ENCODE results near the gene PLXNA2.

PLXNA2 gene

DNA sequence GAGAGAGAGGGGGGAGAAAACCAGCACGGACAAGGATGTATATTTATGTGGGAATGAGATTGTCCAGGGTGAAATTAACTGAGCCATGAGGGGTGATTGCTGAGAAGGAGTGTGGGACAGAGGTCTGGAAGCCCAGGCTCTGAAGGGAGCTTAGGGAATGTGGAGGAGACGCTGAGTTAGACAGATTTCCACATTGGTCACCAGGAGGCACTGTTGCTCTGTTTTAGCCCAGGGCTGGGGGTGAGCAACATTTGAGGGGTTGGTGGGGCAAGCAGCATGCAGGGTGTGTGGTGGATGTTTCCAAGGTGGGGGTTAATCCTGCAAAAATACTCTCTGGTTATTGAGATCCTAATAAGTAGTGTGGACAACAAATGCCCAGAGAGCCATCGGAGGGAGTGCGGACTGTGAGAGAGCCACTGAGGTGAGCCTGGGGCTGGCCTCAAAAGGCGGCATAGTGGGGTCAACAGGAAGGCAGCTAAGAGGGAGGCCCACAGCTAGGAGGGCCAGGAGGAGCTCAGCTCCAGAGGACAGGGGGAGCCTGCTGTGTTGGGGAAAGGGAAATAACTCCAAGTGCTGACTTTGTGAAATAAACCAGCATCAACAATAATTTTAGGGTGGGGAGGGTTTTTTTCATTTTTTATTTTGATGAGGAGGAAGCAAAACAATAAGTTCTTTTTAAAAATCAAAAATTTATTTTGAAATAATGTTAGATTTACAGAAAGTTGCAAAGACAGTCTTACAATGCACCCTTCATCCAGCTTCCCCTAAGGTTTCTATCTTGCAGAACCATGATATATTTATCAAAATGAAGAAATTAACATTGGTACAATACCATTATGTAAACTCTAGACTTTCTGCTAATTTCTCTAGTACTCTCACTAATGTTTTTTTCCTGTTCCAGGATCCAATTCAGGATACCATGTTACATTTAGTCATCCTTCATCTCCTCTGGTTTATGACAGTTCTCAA lies 250.4 kb downstream of the PLXNA2 start:
- DNase-seq: no peak

DNA sequence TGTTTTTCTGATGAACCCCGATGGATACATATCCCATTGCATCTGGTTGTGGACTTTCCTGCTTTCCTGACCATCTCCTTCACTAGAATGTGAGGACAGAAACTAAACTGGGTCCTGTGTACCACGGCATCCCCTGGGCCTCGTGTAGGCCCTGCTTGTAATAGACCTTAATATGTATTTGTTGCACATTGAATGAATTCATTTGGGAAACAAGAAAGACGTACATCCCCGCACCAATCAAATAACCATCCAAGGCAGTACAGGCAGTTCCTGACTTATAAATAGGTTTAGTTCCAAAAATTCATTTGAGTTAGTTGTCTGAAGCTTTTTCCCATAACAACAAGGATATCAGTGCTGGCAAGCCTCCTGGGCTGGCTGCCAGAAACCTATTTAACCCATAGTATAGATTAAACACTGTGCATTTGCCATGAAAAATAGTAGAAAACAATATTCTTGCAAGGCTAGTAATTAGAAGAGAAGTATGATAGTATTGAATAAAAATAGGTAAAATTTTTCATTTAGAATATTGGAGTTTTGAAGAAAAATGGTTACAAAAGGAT lies 251.4 kb downstream of the PLXNA2 start:
- DNase-seq: no peak

DNA sequence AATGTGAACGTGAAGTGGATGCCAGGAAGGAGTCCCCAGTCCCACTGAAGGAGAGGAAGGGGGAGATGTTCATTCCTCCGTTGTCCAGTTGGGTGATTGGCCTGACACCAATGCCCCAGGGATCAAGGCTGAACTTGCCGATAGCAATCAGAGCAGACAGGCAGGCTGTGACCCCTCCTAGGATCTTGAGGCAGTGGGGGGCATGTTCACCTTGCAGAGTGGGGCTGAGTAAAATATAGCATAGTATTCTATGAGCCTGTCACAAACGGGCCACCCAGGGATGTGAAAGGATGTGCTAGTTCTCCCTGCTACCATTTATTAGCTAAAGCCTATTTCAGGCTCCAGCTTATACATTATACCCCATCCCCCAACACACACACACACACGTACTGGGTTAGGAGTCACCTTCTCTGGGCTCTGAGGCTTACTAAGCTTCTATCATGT lies 252.6 kb downstream of the PLXNA2 start:
- DNase-seq: no peak

DNA sequence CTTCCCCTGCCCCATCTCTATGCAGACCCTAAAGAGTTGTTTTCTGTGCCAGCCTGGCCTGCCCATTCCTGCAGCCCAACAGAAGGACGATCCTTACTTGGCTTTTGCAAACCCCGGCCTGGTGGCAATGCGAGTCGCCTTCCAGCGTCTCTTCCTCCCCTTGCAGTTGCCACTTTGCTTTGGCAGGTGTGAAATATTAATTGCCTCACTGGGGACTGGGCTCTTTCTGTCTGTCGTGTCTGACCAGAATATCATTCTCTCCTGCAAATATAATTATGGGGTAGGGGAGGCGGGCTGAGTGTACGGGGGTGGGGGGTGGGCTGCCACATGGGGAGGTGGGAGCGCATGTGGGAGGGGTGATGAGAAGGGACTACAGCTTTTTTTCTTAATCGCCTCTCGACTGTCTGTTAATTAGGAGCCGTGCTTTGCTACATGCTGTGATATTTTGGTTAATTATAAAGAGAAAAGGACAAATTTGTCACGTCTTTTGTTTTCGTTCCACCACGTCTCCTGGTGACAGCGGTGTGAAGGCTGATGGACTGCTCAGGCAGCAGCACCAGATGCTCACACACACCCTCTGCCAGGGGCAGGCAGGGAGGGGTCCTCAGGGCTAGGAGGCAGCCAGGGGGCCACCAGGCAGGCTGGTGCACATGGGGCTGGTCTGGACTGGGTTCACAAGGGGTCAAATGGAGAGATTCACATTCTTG lies 253.2 kb downstream of the PLXNA2 start:
- no peak for DNase-seq

DNA sequence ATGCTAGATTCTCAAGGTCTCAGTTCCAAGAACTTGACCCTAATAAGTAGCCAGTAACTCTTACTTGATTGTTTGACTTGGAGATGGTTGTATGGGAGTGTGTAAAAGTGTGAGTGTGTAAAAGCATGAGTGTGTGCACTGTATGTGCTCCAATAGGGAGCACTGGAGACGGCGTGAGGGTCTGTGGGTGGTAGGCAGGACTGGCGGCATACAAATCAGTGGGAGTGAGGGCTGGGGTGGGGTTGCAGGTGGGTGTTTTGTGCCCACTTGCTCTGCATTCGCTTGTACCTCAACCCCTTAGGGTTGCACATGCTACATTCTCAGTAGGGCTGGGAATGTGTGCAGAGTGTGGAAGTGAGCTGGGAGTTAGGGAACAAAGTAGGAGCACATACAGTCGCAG lies 253.7 kb downstream of the PLXNA2 start:
- no peak for DNase-seq

DNA sequence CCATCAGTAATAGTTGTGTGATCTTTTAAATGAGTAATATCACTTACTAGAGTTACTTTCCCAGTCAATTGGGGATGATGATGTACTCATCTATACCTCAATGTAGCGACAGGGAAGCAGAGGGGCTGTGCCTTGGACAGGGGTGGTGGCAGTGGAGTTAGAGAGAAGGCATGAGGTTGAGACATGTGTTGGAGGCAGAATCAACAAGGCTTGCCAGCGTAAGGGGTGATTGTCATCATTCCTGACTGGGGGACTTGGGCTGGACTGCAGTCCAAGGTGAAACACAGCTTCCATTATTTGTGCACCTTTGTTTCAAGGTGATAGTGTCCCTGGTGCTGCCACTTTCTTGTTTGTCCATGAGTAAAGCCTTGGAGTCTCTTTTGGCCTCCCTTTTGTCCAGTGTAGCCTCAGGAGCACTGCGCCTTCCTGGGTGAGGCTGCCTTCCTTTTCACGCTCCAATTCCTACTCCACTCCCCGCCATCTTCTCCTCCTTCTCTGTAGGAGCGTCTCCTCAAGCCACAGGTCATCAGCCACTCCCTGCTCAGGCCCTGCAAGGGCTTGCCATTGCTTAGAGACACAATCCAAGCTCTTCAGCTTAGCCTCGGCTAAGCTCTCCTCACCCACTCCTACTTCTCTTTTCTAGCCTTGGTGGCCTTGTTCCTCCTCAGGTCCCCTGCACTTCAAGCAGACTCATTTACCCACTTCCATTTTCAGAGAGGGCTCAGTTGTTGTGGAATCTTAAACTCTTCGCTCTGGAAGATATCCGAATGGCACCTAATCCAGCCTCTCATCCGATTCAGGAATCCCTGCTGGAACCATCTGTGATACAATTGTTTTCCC lies 255.6 kb downstream of the PLXNA2 start:
- DNase-seq: no peak

DNA sequence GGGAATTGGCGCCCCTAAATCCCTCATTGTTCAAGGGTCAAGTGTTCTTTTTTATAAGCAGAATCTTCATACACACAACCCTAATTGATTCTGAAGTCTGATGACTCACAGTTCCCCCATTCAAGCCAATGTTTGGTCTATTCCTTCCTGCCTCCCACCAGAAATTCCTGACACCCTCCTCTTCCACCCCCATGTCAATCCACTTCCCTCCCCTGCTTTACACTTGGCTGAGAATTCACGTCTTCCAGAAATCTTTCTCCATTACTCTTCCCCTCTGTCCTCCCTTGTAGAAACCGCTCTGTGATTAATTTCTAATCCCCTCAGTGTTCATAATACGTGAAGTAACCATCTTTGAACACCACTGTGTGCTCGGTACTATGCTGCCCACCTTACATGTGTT lies 257.0 kb downstream of the PLXNA2 start:
- DNase-seq: no peak

DNA sequence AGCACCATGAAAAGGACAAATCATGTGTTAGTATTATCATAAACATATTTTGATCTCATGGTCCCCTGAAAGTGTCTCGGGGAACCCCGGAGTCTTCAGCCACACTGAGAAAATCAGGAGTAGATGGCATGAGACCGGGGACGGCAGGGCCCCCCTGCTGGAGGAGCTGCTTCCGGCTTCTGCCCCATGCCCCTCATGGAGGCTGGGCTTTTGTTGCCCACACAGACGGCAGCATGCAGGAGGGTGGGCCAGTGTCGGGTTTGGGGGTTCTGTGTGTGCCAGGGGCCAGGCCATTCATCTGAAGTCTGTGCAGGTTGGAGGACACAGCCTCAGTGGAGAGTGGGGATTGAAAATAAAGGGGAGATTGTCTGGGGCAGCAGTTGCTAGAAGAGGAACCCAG lies 258.2 kb downstream of the PLXNA2 start:
- DNase-seq: no peak

DNA sequence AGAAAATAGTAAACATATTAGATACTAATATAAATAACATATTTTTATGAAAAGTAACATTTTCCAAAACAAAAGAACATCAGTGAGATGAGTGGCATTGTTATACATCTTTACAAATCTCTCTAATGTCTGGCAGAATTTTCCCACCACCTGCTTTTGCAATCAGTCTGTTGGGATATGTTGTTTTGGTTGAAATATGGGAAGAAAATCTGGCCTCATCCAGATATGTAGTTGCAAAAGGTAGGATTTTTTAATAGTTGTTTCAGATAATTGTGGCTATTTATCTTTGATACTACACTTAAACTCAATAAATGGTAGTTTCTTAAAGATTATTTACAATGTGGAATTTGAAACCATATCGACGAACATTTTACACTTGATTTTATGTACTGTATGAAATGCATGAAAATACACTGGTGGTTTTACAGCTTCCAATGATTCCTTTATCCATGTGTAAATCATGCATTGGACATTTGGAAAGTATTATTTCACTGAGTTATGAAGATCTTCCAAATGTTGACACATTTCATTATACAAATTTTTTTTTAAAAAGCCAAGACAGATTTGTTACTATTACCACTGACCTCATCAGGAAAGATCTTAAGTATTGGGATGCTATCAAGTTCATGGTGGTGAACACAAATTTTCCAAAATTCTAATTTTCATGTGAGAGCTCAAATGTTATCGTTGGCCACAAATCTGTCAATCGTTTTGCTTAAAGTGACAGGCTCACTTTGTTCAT lies 259.2 kb downstream of the PLXNA2 start:
- DNase-seq: no peak

DNA sequence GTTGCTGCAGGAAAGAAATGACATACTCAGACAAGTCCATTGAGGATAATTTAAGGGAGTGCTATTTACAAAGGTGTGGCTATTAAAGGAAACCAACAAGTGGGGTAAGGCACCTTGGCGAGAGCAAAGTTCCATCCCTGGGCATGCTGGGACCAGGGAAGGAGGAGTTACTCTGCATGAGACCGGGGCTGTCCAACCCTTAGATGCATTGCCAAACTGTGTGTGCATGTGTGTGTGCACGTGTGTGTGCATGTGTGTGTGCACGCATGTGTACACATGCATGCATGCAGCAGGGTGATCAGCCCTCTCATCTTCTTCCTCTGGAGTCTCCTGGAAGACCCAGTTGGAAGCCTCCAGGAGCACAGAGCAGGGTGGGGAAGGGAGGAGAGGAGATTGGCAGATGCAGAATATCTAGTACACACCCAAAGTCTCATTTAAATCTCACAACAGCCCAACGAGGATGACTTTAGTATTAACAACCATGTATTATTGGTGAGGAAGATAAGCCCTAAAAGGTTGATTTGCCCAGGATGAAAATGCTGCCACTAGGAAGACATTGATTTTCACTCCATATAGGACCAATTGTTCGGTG lies 261.0 kb downstream of the PLXNA2 start:
- no peak for DNase-seq

DNA sequence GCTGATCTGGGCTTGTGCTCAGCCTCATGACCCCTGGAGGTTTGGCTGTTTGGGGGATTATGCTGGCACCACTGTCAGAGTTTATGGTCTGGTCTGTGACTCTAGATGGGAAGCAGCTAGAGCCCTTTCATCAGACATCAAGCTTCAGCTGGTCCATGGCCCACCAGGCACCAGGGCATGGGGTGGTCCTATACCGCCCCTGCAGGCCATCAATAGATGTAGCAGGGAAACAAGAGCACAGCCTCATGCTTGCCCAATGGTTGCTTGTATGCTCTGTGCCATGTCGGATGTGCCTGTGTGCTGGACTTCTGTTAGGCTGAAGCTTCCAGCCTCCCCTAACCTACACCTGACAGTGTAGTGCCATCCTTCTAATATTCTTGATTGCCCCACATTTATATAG lies 262.2 kb downstream of the PLXNA2 start:
- DNase-seq: no peak

DNA sequence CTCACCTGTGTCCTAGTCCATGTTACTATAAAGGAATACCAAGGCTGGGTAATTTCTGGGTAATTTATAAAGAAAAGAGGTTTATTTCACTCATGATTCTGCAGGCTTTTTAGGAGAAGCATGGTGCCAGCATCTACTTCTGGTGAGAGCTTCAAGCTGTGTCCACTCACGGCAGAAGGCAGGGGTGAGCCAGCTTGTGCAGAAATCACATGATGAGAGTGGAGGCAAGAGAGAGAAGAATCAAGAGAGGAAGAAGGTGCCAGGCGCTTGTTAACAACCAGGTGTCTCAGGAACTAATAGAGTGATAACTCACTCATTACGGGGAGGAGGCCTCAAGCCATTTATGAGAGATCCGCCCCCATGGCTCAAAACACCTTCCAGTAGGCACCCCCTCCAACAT lies 265.7 kb downstream of the PLXNA2 start:
- no peak for DNase-seq

DNA sequence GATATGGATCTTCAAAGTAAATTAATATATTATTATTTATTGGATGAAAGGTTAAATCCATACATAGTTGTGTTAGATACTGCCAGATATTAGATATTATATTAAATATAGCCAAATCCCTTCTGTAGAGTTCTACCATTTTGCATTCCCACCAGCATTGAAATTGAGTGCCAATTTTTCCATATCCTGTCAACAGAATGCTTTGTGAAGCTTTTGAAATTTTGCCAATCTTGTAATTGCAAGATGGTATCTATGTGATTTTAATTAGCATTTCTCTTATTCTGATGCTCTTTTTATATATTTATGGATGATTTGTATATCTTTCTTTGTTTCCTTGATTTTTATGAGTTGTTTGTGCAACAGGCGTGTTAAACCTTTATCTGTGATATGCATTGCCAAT lies 266.3 kb downstream of the PLXNA2 start:
- DNase-seq: no peak

DNA sequence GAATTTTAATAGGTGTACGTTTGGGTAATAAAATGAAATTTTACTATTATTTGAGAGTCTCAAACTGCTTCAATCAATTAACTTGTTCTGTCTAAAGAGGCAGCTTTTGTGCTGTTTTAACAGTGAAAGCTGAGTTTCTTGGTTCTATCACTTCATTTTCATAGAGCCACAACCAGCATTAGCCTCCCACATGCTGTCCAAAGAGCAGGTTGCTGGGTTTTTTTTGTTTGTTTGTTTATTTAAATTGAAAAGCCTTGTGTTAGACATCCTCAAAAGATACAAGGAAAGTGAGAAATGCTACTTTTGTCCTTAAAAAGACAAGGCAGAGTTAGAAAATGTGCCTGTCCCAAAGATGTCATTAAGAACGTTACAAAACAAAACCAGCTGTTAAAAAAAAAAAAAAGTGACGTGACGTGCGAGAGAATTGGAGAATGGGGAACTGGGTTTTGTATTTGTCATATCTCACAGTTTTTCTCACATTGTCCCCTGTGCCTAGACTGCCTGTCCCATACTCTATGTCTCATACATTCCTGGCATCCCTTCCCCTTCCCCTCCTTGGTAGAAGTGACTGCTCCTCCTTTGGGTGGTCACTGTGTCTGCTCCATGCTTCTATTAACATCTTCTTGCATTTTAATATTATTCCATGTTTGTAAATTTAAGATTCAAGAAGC lies 270.2 kb downstream of the PLXNA2 start:
- DNase-seq: no peak

DNA sequence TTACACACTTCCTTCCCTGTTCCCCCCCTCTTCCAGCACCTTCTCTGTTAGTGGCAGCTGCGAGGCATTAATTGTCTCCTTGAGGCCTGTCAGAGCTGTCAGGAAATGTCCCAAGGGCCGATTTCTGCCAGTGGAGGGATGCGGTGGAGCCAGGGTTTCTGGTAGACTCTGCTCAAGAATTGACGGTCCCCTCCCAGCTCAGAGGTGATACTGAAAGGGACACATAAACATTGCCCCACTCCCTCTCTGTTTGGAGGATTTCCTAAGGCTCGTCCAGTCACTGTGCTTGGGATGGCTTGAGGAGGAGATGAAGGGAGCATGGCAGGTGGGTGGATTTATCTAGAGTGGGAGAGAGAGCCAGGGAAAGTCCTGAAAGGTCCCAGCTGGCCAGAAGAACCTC lies 271.8 kb downstream of the PLXNA2 start:
- DNase-seq: no peak

Measured in fibroblast of skin of back (primary cell).